Smooth muscle cell of the umbilical artery (primary cell): ENCODE data around the gene KAT8. TPM values are rescaled to one million over a fixed set of nuclear protein-coding genes. Genes with fewer than 3 reads are reported as not detected.

Experiments
- total RNA-seq: library from RNA; depleted of rRNA; stranded (reverse); fragments of >200 nt; gene quantifications from 2 replicates; pipeline ENCODE4 v1.2.3, GENCODE V29; 2014

KAT8 gene
- total RNA-seq, result 31.5 and 32.1 TPM in 2 replicates

DNA sequence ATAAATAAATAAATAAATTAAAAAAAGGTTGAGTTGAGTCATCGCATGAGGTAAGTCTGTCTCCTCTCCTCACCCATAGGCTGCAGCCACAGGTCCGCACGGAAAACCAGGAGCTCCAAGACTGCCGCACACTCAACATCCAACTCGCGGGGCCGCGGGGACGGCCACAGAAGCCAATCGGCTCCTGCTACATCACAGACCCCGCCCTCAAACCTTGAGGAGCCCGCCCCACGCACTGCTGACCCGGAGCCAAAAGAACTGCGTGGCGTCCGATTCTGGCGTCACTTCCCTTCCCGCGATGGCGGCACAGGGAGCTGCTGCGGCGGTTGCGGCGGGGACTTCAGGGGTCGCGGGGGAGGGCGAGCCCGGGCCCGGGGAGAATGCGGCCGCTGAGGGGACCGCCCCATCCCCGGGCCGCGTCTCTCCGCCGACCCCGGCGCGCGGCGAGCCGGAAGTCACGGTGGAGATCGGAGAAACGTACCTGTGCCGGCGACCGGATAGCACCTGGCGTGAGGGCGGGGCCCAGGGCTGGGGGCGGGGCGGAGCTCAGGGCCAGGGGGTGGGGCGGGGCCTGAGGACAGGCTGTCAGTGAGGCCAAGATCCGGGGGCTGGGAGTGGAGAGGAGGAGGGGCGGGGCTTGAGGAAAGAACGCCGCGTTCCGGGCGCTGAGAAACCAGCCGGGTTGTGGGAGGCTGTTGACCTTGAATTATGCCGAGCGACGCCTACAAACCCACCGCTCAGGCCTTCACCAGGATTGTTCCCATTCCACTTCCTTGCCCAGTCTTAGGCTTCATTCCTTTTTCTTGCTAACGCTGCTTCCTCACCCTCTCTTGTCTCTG, at the start of gene KAT8:
KAT8 (plus strand) TSS at position 281 of the 839 bp plus-strand sequence; CDS start at position 299, 18 bp downstream.

DNA sequence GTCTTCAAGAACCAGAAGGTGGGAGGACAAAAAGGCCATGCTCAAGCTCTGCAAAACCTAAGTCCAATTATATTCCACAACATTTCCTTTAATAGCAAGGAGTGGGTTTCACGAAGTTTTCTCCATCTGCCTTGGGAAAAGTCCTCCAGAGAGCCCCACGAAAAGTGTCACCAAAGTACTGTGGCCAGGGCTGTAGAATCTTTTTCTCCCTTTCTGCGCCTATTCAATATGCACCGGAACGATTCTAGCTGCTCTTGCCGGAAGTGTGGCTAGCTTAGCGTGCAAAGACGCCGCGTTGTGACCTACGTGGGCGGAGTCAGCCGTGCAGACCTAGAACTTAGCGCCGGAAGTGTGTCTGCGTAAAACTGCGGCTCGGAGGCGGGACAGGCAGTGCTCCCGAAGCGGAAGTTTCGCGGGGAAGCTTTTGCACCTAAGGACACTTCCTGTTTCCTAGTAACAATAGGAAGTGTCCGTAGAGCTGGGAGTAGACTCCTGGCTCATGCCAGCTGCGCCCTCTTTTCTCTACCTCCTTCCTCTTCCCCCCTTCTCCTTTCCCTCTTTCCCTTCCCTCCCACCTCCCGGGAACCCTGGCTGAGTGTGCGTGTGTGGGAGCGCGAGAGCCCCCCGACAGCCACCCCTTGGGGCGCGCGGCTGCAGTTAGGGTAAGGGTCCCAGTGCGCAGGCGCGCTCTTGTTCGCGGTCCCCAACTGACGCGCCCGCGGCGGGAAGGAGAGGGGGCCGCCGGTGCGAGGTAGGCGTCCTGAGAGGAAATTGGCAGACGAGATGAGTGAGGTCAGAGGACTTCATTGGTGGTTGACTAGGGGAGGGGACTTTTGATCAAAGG, 43.3 kb upstream of the KAT8 start, which contains the start of the genes ZNF646 and ZNF668:
ZNF646 (plus strand) TSS at position 453 of the 844 bp plus-strand sequence. CDS start 1,903 bp downstream, outside the sequence.
ZNF668 (minus strand) TSS at position 271 of the 844 bp plus-strand sequence. CDS start 9,781 bp downstream, outside the sequence.

DNA sequence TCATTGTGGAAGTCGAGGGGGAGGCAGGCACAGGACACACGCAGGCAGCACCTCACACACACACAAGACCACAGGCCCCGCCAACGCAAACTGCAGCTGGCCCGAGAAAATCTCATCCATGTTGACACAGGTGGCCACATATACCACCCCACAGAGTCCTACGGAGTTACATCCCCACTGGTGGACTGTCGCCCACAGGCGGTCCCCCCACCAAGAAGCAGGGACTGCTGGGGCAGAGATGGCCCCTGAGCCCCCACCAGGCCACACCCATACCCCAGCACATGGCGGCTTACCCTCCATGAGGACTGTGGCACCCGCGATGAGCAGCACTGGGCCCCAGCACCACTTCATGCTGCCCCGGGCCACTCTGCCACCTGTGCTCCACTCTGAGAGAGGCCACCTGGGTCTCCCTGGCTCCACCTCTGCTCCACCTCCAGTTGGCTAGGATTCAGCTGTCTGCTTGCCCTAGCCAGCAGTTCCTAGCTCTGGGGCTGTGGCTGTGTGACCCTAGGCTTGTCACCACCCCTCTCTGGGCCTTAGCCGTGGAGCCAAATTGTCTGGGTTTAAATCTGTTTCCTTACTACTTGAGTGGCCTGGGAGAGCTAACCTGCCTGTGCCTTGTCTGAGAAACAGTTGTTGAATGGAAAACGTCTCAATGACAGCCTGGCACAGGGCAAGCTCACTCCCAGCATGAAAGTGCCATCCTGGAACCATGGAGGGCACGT, 28.8 kb upstream of the KAT8 start, which contains the start of gene PRSS53:
PRSS53 (minus strand) TSS at position 485 of the 725 bp plus-strand sequence; CDS start at position 351, 134 bp downstream.

DNA sequence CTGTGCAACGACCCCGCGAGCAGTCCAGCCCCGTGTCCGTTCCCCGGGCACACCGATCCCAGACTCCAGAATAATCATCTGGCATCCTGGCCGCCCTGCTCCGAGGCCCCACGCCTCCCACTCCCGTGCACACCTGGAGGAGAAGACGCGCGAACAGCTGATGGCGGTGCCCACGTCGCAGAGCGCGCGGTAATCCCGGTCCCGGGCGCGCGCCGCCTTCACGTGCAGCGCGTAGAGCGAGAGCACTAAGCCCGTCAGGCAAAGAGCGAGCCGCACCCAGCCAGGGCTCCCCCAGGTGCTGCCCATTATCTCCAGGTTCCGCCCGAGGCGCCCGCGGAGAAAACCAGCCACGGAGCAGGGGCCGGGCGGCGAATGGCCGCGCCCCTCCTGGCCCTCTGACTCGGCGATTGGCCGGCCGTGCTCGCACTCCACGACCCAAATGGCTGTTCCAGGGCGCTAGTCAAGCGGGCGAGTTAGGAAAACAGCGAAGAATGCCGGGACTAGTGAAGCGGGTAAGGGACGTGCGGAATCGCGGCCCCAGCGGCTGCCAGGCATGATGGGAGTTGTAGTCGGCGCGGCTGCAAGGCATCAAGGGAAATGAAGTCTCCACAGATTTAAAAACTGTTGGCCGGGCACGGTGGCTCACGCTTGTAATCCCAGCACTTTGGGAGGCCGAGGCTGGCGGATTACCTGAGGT, 22.9 kb upstream of the KAT8 start, which contains the start of gene VKORC1:
VKORC1 (minus strand) TSS at position 374 of the 697 bp plus-strand sequence; CDS start at position 306, 68 bp downstream.

DNA sequence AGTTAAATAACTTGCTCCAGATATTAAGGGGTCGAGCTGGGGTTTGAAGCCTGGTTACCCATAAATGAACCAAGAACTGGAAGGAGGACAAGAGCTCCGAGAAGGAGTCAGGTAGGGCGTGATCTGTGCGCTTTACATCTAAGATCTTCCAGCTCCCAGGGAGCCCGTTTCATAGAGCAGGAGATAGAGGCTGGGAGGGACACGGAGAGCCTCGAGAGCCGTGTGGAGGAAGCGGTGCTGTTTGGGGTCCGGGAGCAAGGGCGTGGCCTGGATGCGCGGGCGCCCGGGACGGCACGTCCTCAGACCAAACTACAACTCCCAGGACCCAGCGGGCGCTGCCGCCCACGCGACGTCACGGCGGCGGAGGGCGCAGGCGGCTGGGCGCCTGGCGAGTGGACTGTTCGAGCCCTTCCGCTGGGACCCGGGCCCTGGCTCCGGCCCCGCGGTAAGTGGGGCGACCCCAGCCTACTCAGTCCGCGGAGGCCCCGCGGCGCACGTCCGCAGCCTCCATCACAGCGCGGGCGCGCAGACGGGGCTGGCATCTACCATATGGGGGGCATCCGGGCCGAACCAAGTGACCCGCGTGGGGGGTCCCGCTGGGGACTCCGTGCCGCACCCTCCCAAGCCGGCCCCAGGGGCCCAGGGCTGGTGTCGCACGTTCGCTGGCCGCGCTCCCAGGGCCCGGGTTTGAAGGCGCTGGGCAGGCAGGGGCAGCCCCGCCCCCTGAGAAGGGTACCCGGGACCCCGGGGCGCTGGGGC, 9.2 kb upstream of the KAT8 start, which contains the start of gene BCKDK:
BCKDK (plus strand) TSS at position 352 of the 759 bp plus-strand sequence. CDS start 838 bp downstream, outside the sequence.

DNA sequence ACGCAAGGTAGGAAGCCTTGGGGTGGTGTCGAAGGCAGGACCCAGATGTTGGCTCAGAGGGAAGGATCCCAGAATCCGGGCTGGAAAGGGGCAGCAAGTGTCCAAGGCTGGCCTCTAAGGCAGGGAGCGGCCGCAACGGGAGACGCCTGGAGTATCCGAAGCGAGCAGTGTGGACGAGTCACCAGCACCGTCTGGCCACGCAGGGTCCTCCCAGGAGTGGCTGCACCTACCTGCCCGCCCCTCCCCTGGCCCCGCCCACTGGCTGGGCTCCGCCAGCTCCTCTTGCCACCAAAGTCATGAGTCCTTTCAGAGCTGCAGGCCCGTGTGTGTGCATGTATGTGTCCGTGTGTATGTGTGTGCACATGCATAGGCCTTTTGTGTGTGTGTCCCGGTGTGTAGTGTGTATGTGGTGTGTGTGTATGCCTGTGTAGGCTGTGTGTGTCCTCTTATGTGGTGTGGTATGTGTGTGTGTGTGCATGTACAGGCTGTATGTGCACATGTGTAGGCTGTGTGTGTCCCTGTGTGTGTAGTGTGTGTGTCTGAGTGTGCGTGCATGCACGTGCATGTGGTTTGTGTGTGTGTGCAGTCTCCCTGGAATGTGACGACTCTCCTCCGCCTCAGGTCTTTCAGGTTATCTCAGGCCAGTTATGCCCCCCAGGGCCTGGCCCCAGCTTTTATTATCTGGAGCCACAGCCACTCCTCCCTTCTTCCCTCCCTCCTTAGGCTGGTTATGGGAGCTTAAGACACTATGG, 18.2 kb downstream of the KAT8 start, which contains the start of gene PRSS8:
PRSS8 (minus strand) TSS at position 193 of the 752 bp plus-strand sequence. CDS start 229 bp downstream, outside the sequence.

DNA sequence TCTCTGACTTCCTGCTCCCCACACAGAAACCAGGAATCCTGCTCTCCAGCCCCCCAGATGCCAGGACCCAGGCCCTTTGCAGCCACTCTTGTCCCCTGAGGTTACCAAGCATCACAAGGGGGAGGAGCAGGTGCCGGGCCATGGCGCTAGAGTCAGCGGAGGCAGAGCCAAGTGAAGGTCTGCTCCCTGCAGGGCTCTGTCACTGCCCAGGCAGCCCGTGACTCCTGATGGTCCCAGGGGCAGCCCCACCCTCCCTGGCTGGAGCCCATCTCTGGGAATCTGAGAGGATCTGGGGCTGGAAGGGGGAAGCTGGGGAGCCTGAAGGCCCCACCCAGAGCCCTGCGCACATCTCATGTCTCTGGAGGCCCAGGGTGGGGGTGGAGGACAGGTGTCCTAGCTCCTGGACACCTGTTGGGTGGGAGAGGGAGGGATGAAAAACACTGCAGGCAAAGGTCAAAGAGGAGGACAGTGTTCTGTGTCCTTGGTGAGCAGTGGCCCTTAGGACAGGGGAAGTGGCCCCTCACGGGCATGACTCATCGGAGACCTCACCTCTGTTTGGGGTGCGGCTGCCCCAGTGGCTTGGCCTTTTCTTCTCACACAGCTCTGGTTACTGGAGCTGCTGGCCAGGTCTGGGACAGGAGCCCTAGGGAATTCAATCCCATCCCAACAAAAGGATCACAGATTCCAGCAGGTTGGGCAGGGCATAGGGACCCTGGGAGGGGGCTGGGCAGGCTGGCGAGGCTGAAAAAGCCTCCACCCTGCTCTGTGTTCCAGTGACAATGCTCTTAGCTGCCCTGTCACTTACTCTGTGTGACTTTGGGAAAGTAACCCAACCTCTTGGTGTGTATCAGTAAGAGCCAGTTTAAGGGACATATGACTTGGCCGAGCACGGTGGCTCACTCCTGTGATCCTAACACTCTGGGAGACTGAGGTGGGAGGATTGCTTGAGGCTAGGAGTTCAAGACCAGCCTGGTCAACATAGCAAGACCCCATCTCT, 32.7 kb downstream of the KAT8 start, which contains the start of gene PRSS36:
PRSS36 (minus strand) TSS at position 173 of the 997 bp plus-strand sequence; CDS start at position 142, 31 bp downstream.

DNA sequence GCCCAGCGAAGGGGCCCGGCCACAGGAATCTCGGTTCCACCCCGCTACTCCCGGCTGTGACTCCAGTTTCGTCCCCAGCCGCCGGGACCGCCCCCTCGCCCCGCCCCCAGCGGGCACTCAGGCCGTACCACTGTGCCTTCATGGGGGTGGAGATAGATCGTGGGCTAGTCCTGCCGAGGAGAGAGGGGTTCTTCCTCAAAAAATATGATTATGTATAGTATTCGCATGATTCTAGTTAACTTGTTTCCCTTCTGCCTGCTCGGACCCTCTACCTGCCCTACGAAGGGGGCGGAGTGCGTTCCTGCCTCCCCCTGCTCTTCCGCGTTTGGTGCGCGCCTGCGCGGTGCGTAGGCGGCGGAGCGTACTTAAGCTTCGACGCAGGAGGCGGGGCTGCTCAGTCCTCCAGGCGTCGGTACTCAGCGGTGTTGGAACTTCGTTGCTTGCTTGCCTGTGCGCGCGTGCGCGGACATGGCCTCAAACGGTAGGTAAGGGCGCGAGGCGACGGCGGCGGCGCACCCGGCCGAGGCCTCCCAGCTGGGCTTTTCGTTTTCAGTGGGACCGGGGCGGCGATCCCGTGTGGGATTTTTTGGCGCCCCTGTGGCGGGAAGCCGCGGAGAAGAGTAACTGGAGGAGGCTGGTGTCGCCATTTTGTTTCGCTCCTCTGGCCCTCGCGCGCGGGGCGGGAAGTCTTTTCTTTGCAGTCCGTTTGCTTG, 62.4 kb downstream of the KAT8 start, which contains the start of gene FUS:
FUS (plus strand) TSS at position 393 of the 713 bp plus-strand sequence; CDS start at position 469, 76 bp downstream.

Other genes with a start within 250 kb of the KAT8 start
- gene BCL7C, start 223.6 kb upstream of the KAT8 start, total RNA-seq, result 25.5 and 26.6 TPM in 2 replicates
- 2.7 and 4.4 TPM in 2 replicates for gene CTF1, start 221.1 kb upstream of the KAT8 start, total RNA-seq
- 25.2 and 25.5 TPM in 2 replicates for gene FBXL19, start 194.1 kb upstream of the KAT8 start, total RNA-seq
- 36.4 and 49.0 TPM in 2 replicates for gene ORAI3, start 168.6 kb upstream of the KAT8 start, total RNA-seq
- gene SETD1A, start 159.9 kb upstream of the KAT8 start, total RNA-seq, result 1.8 and 4.9 TPM in 2 replicates
- gene HSD3B7, start 132.5 kb upstream of the KAT8 start, total RNA-seq, result 11.6 and 13.4 TPM in 2 replicates
- 0.59 and 2.8 TPM in 2 replicates for gene STX1B, start 107.0 kb upstream of the KAT8 start, total RNA-seq
- 23.2 and 29.7 TPM in 2 replicates for gene STX4, start 84.1 kb upstream of the KAT8 start, total RNA-seq
- gene ZNF668, start 43.4 kb upstream of the KAT8 start, total RNA-seq, result 8.3 and 9.8 TPM in 2 replicates
- 9.5 and 16.3 TPM in 2 replicates for gene ZNF646, start 43.2 kb upstream of the KAT8 start, total RNA-seq
- 3.6 and 9.6 TPM in 2 replicates for gene PRSS53, start 28.7 kb upstream of the KAT8 start, total RNA-seq
- gene VKORC1, start 22.9 kb upstream of the KAT8 start, total RNA-seq, result 163 and 273 TPM in 2 replicates
- 19.3 and 33.3 TPM in 2 replicates for gene BCKDK, start 9.3 kb upstream of the KAT8 start, total RNA-seq
- gene PRSS8, start 18.1 kb downstream of the KAT8 start, total RNA-seq, result not detected in 2 replicates
- gene PRSS36, start 32.4 kb downstream of the KAT8 start, total RNA-seq, result 0.30 TPM in 1 of 2 replicates, not detected in the other
- gene FUS, start 62.5 kb downstream of the KAT8 start, total RNA-seq, result 45.7 and 65.8 TPM in 2 replicates
- gene PYCARD, start 85.1 kb downstream of the KAT8 start, total RNA-seq, result 27.3 and 28.7 TPM in 2 replicates
- gene TRIM72, start 96.5 kb downstream of the KAT8 start, total RNA-seq, result not detected in 2 replicates
- not detected in 2 replicates for gene PYDC1, start 99.5 kb downstream of the KAT8 start, total RNA-seq
- not detected in 2 replicates for gene ITGAM, start 142.3 kb downstream of the KAT8 start, total RNA-seq
- not detected in 2 replicates for gene ITGAX, start 237.5 kb downstream of the KAT8 start, total RNA-seq